Measurements from ENCODE around the gene BAIAP2L1. TPM values are rescaled to one million over a fixed set of nuclear protein-coding genes. Genes with fewer than 3 reads are reported as not detected.
A peak's percentile ranks its signal among the peaks of the same experiment; 100 is the strongest.

Gene BAIAP2L1
- total RNA-seq, 2 donors from 2014 or later, result 63.9 to 66.2 TPM

- H3K27ac ChIP-seq, result peak overlapping the region; percentile 7
- intact Hi-C loops (cut with DNase I), result no loop called here
- peak; percentile 91 for DNase-seq
- no peaks in the 10 kb centered on the region for H3K27me3 ChIP-seq
- no peaks in the 10 kb centered on the region for H3K9me3 ChIP-seq
- H3K36me3 ChIP-seq, result peaks cover 6% of the 10 kb centered on the region
- H3K4me1 ChIP-seq, result peaks cover 44% of the 10 kb centered on the region
- H3K9ac ChIP-seq (ENCODE audit: low read depth in 2 of 2, low read length in 2 of 2), result peak overlapping the region in 1 of 2 donors; percentile 46
- H3K4me3 ChIP-seq, result no peak overlapping the region
- no peak for TF ChIP-seq CTCF (IDR thresholded peaks at IDR 0.05)
Measured at GRCh38 chr7:98287486-98287959, 113.4 kb downstream of the BAIAP2L1 start.

- no peak overlapping the region for H3K4me3 ChIP-seq
Measured at GRCh38 chr7:98286701-98287485, 114.0 kb downstream of the BAIAP2L1 start.

GRCh38 chr7:98286093-98286539, 114.8 kb downstream of the BAIAP2L1 start:
- H3K9me3 ChIP-seq, result no peaks in the 10 kb centered on the region
- H3K36me3 ChIP-seq, result no peaks in the 10 kb centered on the region
- TF ChIP-seq CTCF (IDR thresholded peaks at IDR 0.05), result no peak
- peaks cover 44% of the 10 kb centered on the region for H3K4me1 ChIP-seq
- H3K4me3 ChIP-seq, result no peak overlapping the region
- peak; percentile 63 for DNase-seq
- H3K27me3 ChIP-seq, result no peaks in the 10 kb centered on the region
- peak overlapping the region; percentile 64 to 99 for H3K9ac ChIP-seq (ENCODE audit: low read depth in 2 of 2, low read length in 2 of 2)
- peak overlapping the region; percentile 91 for H3K27ac ChIP-seq
- intact Hi-C loops (cut with DNase I), result no loop called here

More at GRCh38 chr7:98286701-98287485, 114.0 kb downstream of the BAIAP2L1 start:
- peak overlapping the region; percentile 22 for H3K27ac ChIP-seq
- H3K36me3 ChIP-seq, result peaks cover 5% of the 10 kb centered on the region
- H3K27me3 ChIP-seq, result no peaks in the 10 kb centered on the region
- DNase-seq, result no peak
- TF ChIP-seq CTCF (IDR thresholded peaks at IDR 0.05), result no peak
- H3K9me3 ChIP-seq, result no peaks in the 10 kb centered on the region
- H3K4me1 ChIP-seq, result peaks cover 44% of the 10 kb centered on the region
- intact Hi-C loops (cut with DNase I), result no loop called here
- peak overlapping the region in 1 of 2 donors; percentile 40 for H3K9ac ChIP-seq (ENCODE audit: low read depth in 2 of 2, low read length in 2 of 2)

GRCh38 chr7:98285157-98286092, 115.5 kb downstream of the BAIAP2L1 start:
- Histone ChIP-seq H3K36me3 (no peaks in the 10 kb centered on the region), H3K9ac (ENCODE audit: low read depth in 2 of 2, low read length in 2 of 2) (peak overlapping the region; percentile 64 to 99), H3K27ac (peak overlapping the region; percentile 91), H3K27me3 (no peaks in the 10 kb centered on the region), H3K4me3 (peak overlapping the region; percentile 66), H3K9me3 (no peaks in the 10 kb centered on the region), H3K4me1 (peaks cover 44% of the 10 kb centered on the region)
- no peak for TF ChIP-seq CTCF (IDR thresholded peaks at IDR 0.05)
- DNase-seq, result no peak
- intact Hi-C loops (cut with DNase I), result no loop called here

- H3K9me3 ChIP-seq, result no peaks in the 10 kb centered on the region
- H3K4me3 ChIP-seq, result peak overlapping the region; percentile 66
- H3K9ac ChIP-seq (ENCODE audit: low read depth in 2 of 2, low read length in 2 of 2), result peak overlapping the region; percentile 64 to 99
- DNase-seq, result peak; percentile 92
- no peaks in the 10 kb centered on the region for H3K36me3 ChIP-seq
- H3K27ac ChIP-seq, result peak overlapping the region; percentile 91
- intact Hi-C loops (cut with DNase I), result no loop called here
- H3K27me3 ChIP-seq, result no peaks in the 10 kb centered on the region
- no peak for TF ChIP-seq CTCF (IDR thresholded peaks at IDR 0.05)
- peaks cover 44% of the 10 kb centered on the region for H3K4me1 ChIP-seq
Measured at GRCh38 chr7:98284335-98285036, 116.4 kb downstream of the BAIAP2L1 start.
